ENCODE results near the gene PMFBP1. TPM values are rescaled to one million over a fixed set of nuclear protein-coding genes. Genes with fewer than 3 reads are reported as not detected.

Gene PMFBP1
- total RNA-seq, 1 donor = 1.6 TPM

Other genes starting within 250 kb of the PMFBP1 start
- gene PKD1L3, start 171.8 kb downstream of the PMFBP1 start, total RNA-seq = under 0.01 TPM
- 6.7 TPM for gene DHODH, start 163.4 kb downstream of the PMFBP1 start, total RNA-seq
- 0.81 TPM for gene HP, start 117.7 kb downstream of the PMFBP1 start, total RNA-seq
- not detected for gene HPR, start 108.9 kb downstream of the PMFBP1 start, total RNA-seq
- gene TXNL4B, start 78.5 kb downstream of the PMFBP1 start, total RNA-seq = 6.2 TPM
- 86.4 TPM for gene DHX38, start 78.3 kb downstream of the PMFBP1 start, total RNA-seq